Liver (tissue), 9 donors: Measurements from ENCODE around the gene ZNF783. TPM values are rescaled to one million over a fixed set of nuclear protein-coding genes. Genes with fewer than 3 reads are reported as not detected.

ENCODE experiments used
- DNase-seq: peaks from one replicate; pipeline ENCODE4 v3.0.0-alpha.2; 2017; ENCODE audit warnings: low spot score
- H3K27ac ChIP-seq, 2 donors: one replicate each; pipeline ENCODE4 v1.7.0; 2013; ENCODE audit warnings: inconsistent platforms in 2 of 2, low read length in 2 of 2, control low read depth in 1 of 2, low read depth in 1 of 2, mild to moderate bottlenecking in 1 of 2
- H3K27me3 ChIP-seq, 4 donors: one replicate each; pipeline versions ENCODE4 v1.6.1 to v1.7.0; 2013; ENCODE audit warnings: low read length in 3 of 4, inconsistent platforms in 1 of 4, mild to moderate bottlenecking in 1 of 4, moderate library complexity in 1 of 4; ENCODE audit not compliant: control insufficient read depth in 4 of 4, insufficient read depth in 4 of 4
- H3K36me3 ChIP-seq, 4 donors: one replicate each; pipeline versions ENCODE4 v1.6.1 to v1.7.0; 2013; ENCODE audit warnings: low read length in 3 of 4, mild to moderate bottlenecking in 3 of 4, low read depth in 1 of 4, moderate library complexity in 1 of 4; ENCODE audit not compliant: control insufficient read depth in 4 of 4, insufficient read depth in 3 of 4
- H3K4me1 ChIP-seq, 4 donors: one replicate each; pipeline versions ENCODE4 v1.6.1 to v1.7.0; 2013; ENCODE audit warnings: low read length in 3 of 4, mild to moderate bottlenecking in 3 of 4, moderate library complexity in 1 of 4; ENCODE audit not compliant: control insufficient read depth in 4 of 4, insufficient read depth in 4 of 4
- H3K4me3 ChIP-seq, 3 donors: one replicate each; pipeline versions ENCODE4 v1.6.1 to v1.7.0; 2013; ENCODE audit warnings: low read length in 3 of 3, control low read depth in 1 of 3, low read depth in 1 of 3, mild to moderate bottlenecking in 1 of 3
- H3K9ac ChIP-seq, 2 donors: one replicate each; pipeline ENCODE4 v1.7.0; 2013; ENCODE audit warnings: low read length in 2 of 2, mild to moderate bottlenecking in 2 of 2, moderate library complexity in 2 of 2, control low read depth in 1 of 2, low read depth in 1 of 2
- H3K9me3 ChIP-seq, 4 donors: one replicate each; pipeline versions ENCODE4 v1.6.1 to v1.7.0; 2013; ENCODE audit warnings: low read length in 3 of 4; ENCODE audit not compliant: control insufficient read depth in 4 of 4
- EGR1 ChIP-seq, 2 donors: IDR thresholded peaks; 2 replicates each; pipeline ENCODE4 v1.6.1; 2016 to 2018; ENCODE audit warnings: antibody characterized with exemption in 2 of 2, low read depth in 2 of 2
- FOXA1 ChIP-seq: IDR thresholded peaks from 2 replicates; pipeline ENCODE4 v1.6.1; 2016; ENCODE audit warnings: antibody characterized with exemption
- FOXA2 ChIP-seq: IDR thresholded peaks from 2 replicates; pipeline ENCODE4 v1.6.1; 2016; ENCODE audit warnings: antibody characterized with exemption
- GABPA ChIP-seq, 2 donors: IDR thresholded peaks in 1 of 2; conservative IDR thresholded peaks in 1 of 2; 2 replicates each; pipeline ENCODE4 v1.6.1; 2016; ENCODE audit warnings: antibody characterized with exemption in 2 of 2, mild to moderate bottlenecking in 1 of 2, moderate library complexity in 1 of 2
- HNF4A ChIP-seq, 2 donors: conservative IDR thresholded peaks; 2 replicates each; pipeline ENCODE4 v1.6.1; 2016; ENCODE audit warnings: antibody characterized with exemption in 2 of 2, mild to moderate bottlenecking in 2 of 2
- HNF4G ChIP-seq: IDR thresholded peaks from 2 replicates; pipeline ENCODE4 v1.6.1; 2016; ENCODE audit warnings: antibody characterized with exemption
- JUND ChIP-seq, 2 donors: IDR thresholded peaks; 2 replicates each; pipeline ENCODE4 v1.6.1; 2016; ENCODE audit warnings: antibody characterized with exemption in 2 of 2
- NR2F2 ChIP-seq: IDR thresholded peaks from 2 replicates; pipeline ENCODE4 v1.6.1; 2016; ENCODE audit warnings: antibody characterized with exemption
- RAD21 ChIP-seq, 2 donors: IDR thresholded peaks; 2 replicates each; pipeline ENCODE4 v1.6.1; 2016; ENCODE audit warnings: antibody characterized with exemption in 2 of 2, mild to moderate bottlenecking in 2 of 2
- RXRA ChIP-seq, 2 donors: IDR thresholded peaks; 2 replicates each; pipeline ENCODE4 v1.6.1; 2017 to 2018; ENCODE audit warnings: antibody characterized with exemption in 2 of 2, mild to moderate bottlenecking in 1 of 2
- SP1 ChIP-seq: IDR thresholded peaks from 2 replicates; pipeline ENCODE4 v1.6.1; 2018; ENCODE audit warnings: antibody characterized with exemption, mild to moderate bottlenecking
- TAF1 ChIP-seq: conservative IDR thresholded peaks from 2 replicates; pipeline ENCODE4 v1.6.1; 2016; ENCODE audit warnings: antibody characterized with exemption, mild to moderate bottlenecking
- YY1 ChIP-seq: IDR thresholded peaks from 2 replicates; pipeline ENCODE4 v1.6.1; 2016; ENCODE audit warnings: antibody characterized with exemption, mild to moderate bottlenecking
- WGBS: extraction: QIAGEN DNeasy Blood & Tissue Kit; methylation state at CpG from one replicate; pipeline ENCODE4 v1.1.7; 2013; 5-methylcytosine and 5-hydroxymethylcytosine counted together
- polyA plus RNA-seq, 2 donors: library from polyadenylated mRNA; stranded (reverse) in 1 of 2; unstranded in 1 of 2; fragments of 200-250 nt in 1 of 2; fragments of >200 nt in 1 of 2; fragmentation: Nextera tagmentation in 1 of 2; extraction: Ambion mirVana in 1 of 2; gene quantifications; one replicate each; pipeline versions ENCODE4 v1.2.1 to v1.2.3, GENCODE V29; 2013 to 2015
- total RNA-seq, 2 donors: library from RNA; depleted of rRNA; stranded (reverse); fragments of >200 nt; gene quantifications; one replicate each; pipeline ENCODE4 v1.2.3, GENCODE V29; 2014
- TF ChIP-seq, protein P1 (sequence below): IDR thresholded peaks from 2 replicates; pipeline ENCODE4 v1.6.1; 2016; ENCODE audit warnings: antibody characterized with exemption
- TF ChIP-seq, protein P2 (sequence below): IDR thresholded peaks from 2 replicates; pipeline ENCODE4 v1.6.1; 2016; ENCODE audit warnings: antibody characterized with exemption
- TF ChIP-seq, protein P3 (sequence below): IDR thresholded peaks from 2 replicates; pipeline ENCODE4 v1.6.1; 2016; ENCODE audit warnings: antibody characterized with exemption
- TF ChIP-seq, protein P4 (sequence below): fragments of 150-350 bp; IDR thresholded peaks from 2 replicates; pipeline ENCODE4 v1.5.1; 2017; ENCODE audit warnings: improper control_type of control experiment, low read depth, low read length; ENCODE audit not compliant: missing input control
- TF ChIP-seq, protein P5 (sequence below): IDR thresholded peaks from 2 replicates; pipeline ENCODE4 v1.6.1; 2016; ENCODE audit warnings: antibody characterized with exemption, mild to moderate bottlenecking
- donor health status: healthy.
- donor health status: healthy.
- donor health status: healthy.
- donor health status: healthy.
- donor health status: healthy.

Gene ZNF783
- total and polyA plus RNA-seq, 4 donors: 1.5 to 4.3 (median 1.8) TPM

DNA sequence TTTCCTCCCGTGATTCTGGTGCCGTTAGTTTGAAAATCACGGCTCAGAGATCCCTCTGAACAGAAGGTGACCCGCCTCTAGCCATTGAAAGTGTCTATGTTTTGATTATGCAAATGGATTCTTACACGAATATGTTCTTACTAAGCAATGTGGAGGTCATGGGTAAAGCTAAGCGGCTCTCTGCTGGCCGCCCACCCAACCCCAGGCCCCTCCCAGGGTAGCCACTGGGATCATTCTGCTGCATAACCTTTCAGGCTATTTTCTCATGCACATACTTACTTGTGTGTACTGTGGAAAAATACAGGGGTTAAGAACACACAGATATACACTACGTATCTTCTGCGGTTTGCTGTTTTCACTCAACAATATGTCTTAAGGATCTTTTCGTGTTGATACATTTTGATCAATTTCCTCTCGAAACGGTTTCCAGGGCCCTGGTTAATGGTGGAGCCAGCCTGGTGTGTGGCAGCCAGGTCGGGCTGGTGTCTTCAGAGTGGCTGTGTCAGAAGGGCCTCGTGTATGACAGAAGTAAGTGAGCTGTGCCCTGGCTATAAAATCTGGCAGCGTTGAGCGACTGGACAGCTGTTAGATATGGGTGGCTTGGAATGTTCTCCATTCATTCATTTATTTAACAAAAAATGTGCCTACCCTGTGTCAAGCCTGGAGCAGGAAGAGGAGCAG lies 29.9 kb downstream of the ZNF783 start:
- no peak for DNase-seq
- Histone ChIP-seq H3K9ac (no peak overlapping the region), H3K27ac (no peak overlapping the region), H3K4me3 (no peak overlapping the region), H3K27me3 (no peaks in the 10 kb centered on the region), H3K9me3 (no peaks in the 10 kb centered on the region), H3K36me3 (peaks cover 0 to 5% (median 2%) of the 10 kb centered on the region in 4 donors), H3K4me1 (peaks cover 0 to 9% (median 4%) of the 10 kb centered on the region in 4 donors)
- WGBS: 93% methylated on average over 16 of the region's 16 CpGs
- TF ChIP-seq TAF1: no peak
- no peak for TF ChIP-seq GABPA (IDR thresholded peaks at IDR 0.05 in 1 of 2, conservative IDR thresholded peaks at IDR 0.05 in 1 of 2)
- TF ChIP-seq, protein P1, sequence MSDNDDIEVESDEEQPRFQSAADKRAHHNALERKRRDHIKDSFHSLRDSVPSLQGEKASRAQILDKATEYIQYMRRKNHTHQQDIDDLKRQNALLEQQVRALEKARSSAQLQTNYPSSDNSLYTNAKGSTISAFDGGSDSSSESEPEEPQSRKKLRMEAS: no peak
- TF ChIP-seq, protein P2, sequence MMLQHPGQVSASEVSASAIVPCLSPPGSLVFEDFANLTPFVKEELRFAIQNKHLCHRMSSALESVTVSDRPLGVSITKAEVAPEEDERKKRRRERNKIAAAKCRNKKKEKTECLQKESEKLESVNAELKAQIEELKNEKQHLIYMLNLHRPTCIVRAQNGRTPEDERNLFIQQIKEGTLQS: no peak
- no peak for TF ChIP-seq RXRA (IDR thresholded peaks at IDR 0.05)
- no peak for TF ChIP-seq JUND (IDR thresholded peaks at IDR 0.05)
- no peak for TF ChIP-seq HNF4G
- TF ChIP-seq EGR1 (IDR thresholded peaks at IDR 0.05; ENCODE audit: low read depth in 2 of 2): no peak
- TF ChIP-seq NR2F2: no peak
- TF ChIP-seq HNF4A (conservative IDR thresholded peaks at IDR 0.05): no peak
- TF ChIP-seq YY1: no peak

DNA sequence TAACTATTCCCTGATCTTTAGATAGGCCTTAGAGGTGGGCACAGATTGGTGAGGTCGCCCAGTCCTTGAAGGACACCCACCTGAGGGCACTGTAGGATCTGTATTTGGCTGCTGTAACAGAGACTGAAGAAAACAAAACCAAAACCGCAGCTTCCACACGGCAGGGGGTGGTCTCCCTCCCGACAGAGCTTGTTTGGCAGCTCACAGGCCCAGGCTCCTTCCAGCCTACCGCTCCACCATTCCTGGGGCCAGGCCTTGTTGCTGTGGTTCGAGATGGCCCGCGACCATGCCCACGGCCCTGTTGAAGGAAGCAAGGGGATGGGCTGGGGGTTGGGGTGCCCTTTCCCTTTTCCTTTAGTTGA lies 30.4 kb downstream of the ZNF783 start:
- Histone ChIP-seq H3K27ac (no peak overlapping the region), H3K4me1 (peaks cover 0 to 4% (median 2%) of the 10 kb centered on the region in 4 donors), H3K36me3 (peaks cover 0 to 5% (median 2%) of the 10 kb centered on the region in 4 donors), H3K9me3 (no peaks in the 10 kb centered on the region), H3K27me3 (no peaks in the 10 kb centered on the region), H3K4me3 (no peak overlapping the region), H3K9ac (no peak overlapping the region)
- TF ChIP-seq GABPA (IDR thresholded peaks at IDR 0.05 in 1 of 2, conservative IDR thresholded peaks at IDR 0.05 in 1 of 2) (no peak), EGR1 (IDR thresholded peaks at IDR 0.05; ENCODE audit: low read depth in 2 of 2) (no peak), HNF4G (no peak), FOXA2 (no peak), RAD21 (IDR thresholded peaks at IDR 0.05) (no peak), FOXA1 (no peak), YY1 (no peak), SP1 (no peak), HNF4A (conservative IDR thresholded peaks at IDR 0.05) (no peak)
- TF ChIP-seq, protein P3, sequence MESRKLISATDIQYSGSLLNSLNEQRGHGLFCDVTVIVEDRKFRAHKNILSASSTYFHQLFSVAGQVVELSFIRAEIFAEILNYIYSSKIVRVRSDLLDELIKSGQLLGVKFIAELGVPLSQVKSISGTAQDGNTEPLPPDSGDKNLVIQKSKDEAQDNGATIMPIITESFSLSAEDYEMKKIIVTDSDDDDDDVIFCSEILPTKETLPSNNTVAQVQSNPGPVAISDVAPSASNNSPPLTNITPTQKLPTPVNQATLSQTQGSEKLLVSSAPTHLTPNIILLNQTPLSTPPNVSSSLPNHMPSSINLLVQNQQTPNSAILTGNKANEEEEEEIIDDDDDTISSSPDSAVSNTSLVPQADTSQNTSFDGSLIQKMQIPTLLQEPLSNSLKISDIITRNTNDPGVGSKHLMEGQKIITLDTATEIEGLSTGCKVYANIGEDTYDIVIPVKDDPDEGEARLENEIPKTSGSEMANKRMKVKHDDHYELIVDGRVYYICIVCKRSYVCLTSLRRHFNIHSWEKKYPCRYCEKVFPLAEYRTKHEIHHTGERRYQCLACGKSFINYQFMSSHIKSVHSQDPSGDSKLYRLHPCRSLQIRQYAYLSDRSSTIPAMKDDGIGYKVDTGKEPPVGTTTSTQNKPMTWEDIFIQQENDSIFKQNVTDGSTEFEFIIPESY: no peak
- TF ChIP-seq, protein P4, sequence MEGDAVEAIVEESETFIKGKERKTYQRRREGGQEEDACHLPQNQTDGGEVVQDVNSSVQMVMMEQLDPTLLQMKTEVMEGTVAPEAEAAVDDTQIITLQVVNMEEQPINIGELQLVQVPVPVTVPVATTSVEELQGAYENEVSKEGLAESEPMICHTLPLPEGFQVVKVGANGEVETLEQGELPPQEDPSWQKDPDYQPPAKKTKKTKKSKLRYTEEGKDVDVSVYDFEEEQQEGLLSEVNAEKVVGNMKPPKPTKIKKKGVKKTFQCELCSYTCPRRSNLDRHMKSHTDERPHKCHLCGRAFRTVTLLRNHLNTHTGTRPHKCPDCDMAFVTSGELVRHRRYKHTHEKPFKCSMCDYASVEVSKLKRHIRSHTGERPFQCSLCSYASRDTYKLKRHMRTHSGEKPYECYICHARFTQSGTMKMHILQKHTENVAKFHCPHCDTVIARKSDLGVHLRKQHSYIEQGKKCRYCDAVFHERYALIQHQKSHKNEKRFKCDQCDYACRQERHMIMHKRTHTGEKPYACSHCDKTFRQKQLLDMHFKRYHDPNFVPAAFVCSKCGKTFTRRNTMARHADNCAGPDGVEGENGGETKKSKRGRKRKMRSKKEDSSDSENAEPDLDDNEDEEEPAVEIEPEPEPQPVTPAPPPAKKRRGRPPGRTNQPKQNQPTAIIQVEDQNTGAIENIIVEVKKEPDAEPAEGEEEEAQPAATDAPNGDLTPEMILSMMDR: no peak
- TF ChIP-seq, protein P1: no peak
- TF ChIP-seq, protein P5, sequence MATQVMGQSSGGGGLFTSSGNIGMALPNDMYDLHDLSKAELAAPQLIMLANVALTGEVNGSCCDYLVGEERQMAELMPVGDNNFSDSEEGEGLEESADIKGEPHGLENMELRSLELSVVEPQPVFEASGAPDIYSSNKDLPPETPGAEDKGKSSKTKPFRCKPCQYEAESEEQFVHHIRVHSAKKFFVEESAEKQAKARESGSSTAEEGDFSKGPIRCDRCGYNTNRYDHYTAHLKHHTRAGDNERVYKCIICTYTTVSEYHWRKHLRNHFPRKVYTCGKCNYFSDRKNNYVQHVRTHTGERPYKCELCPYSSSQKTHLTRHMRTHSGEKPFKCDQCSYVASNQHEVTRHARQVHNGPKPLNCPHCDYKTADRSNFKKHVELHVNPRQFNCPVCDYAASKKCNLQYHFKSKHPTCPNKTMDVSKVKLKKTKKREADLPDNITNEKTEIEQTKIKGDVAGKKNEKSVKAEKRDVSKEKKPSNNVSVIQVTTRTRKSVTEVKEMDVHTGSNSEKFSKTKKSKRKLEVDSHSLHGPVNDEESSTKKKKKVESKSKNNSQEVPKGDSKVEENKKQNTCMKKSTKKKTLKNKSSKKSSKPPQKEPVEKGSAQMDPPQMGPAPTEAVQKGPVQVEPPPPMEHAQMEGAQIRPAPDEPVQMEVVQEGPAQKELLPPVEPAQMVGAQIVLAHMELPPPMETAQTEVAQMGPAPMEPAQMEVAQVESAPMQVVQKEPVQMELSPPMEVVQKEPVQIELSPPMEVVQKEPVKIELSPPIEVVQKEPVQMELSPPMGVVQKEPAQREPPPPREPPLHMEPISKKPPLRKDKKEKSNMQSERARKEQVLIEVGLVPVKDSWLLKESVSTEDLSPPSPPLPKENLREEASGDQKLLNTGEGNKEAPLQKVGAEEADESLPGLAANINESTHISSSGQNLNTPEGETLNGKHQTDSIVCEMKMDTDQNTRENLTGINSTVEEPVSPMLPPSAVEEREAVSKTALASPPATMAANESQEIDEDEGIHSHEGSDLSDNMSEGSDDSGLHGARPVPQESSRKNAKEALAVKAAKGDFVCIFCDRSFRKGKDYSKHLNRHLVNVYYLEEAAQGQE: no peak
- 89% methylated on average over 9 of the region's 9 CpGs for WGBS
- DNase-seq: no peak
